ENCODE results near the gene LYPLA2.

Gene LYPLA2

DNA sequence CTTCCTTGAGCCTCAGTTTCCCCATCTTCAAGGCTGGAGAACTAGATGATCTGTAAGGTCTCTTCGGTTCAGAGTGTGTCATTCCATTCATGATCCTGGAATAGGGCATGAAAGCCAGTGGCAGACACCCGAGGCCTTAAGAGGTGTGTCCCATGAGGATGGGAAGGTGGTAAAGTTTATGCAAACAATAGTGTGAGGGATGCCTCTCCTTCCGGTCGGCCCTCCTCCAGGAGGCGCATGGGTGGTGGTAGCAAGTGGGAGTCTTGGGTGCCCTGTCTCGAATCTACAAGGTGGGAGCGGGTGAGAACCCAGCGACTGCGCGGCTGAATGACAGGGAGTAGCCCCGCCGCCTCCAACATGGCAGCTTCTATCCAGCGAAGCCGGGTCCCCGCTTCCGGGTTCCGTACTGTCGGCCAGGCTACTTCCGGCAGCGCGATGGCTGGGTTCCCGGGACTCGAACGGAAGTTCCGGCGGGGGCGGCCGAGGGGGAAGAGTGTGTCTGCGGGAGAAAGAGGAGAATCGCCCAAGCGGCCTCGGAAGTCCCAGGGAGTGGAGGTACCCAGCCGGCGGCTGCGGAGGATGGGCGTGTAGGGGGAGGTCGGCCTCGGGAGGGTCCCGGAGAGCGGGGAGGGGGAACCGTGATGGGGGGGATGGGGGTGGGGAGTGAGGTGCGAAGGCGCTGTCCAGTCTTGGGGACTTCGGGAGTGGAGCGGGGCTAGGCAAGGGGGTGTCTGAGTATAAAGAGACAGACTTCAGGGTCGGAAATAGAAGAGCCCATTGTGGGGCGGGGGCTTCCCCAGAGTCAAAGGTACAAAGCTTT lies at the start of gene LYPLA2:
Gene LYPLA2 (plus strand): TSS at position 450 of the 820 bp plus-strand sequence. CDS start 1,538 bp downstream, outside the sequence.
- peak; percentile 86 for DNase-seq

DNA sequence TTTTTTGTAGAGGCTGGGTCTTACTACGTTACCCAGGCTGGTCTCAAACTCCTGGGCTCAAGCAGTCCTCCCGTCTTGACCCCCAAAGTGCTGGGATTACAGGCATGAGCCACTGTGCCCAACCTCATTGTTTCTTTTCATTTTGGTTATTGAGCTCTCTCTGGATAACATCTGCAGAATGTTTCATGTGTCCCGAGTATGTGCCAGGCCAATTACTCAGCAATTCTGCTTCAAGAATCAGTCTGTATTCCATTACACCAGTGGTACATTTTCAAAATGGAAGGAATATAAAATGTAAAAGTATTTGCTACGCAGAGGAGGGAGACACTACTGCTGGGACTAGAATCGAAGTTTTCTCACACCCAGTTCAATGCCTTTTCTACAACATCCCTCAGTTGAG lies 49.3 kb upstream of the LYPLA2 start:
- DNase-seq = no peak

DNA sequence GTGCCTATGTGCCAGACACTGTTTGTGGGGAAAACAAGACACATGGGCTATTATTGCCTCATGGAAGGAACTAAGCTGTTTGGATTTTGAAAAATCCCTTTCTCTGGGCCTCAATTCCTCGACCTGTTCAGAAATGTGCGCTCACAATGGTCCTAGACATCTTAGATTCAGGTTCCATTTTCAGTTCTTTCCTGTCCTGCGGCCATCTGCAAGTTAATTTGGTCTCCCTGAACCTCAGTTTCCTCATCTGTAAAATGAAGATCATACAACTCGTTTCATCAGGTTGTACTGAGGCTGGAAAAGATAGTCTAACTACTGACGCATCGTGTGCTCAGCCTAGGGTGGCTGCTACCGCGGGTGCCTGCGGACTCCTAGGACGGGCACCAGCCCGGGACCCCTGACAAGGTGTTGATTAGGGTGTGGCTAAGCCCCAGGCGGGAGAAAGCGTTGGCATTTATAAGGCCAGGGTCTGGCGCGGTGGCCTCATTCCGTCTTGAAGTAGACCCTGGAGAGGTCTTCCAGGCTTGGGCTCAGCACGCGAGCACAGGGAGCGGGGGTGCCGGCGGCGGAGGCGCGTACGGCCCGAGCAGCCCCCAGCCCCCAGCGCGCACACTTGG lies 48.2 kb upstream of the LYPLA2 start:
- DNase-seq = peak; percentile 17

DNA sequence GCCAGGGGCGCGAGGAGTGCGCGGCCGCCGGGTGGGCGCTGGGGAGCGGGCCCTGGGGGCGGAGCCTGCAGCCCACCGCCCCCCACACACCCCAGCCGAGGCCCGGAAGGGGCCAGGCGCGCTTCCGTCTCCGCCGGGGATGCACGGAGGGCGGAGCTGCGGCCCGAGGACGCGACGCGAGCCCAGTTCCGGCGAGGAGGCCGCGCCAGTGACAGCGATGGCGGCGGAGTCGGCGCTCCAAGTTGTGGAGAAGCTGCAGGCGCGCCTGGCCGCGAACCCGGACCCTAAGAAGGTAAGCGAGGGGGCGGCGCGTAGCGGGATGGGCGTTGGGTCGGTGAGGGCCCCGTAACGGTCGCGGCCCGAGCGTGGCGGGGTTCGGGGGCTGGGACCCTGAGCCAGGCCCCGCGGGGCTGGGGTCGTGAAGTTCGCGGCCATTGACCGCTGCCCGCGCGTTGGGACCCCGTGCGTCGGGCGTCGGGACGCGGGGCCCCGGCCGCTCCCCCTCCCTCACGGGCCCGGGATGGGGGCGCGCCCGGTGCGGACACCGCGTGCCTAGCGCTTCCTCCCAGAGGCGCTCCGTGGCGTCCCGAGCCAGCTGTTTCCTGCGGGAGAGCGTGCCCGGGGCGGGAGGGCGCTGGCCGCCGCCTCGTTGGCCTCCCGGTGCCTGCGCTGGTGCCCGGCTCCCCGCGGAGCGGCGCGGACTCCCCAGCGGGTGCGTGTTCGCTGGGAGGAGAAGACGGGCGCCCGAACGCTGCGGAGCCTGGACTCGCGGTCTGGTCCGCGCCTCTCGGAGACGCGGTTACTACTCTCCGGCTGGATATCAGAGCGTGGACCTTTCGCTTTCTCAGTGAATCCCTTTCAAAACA lies 47.4 kb upstream of the LYPLA2 start, which contains the start of gene ELOA:
Gene ELOA (plus strand): TSS at position 185 of the 866 bp plus-strand sequence. CDS start 33 bp downstream, at position 218.
- DNase-seq = peak; percentile 73

DNA sequence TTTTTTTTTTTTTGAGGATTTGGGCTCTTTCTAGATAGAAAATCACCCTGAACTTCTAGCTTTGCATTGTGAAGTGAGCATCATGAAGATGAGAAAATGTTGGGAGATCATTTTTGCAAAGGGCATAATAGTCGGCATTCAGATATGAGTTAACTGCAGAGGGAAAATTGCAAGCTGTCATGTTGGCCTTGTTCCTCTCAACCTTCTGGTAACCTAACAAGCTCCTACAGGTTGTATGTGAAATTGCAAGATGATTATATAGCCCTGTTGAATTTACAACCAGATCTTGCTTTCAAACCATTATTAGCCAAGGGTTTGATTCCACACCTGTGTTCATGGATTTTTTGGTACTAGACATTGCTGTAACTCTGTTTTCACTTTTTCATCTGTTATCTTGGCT lies 45.4 kb upstream of the LYPLA2 start:
- no peak for DNase-seq

DNA sequence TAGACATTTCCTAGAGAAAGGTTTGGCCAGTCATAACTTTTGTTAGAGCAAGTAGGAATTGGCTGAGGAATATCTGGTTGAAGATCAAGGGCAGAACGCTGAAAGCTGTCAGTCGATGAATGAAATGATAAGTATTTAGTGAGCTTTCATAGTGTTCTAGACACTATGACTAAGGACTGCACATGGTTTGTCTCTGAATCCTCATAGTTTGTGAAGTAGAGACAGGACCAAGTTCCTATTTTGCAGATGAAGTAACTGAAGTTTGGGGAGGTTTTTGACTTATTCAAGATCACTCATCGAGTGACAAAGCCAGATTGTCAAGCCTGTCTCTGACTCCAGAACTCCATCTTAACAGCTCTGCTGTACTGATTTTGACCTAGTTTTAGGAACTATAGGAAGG lies 42.9 kb upstream of the LYPLA2 start:
- no peak for DNase-seq

DNA sequence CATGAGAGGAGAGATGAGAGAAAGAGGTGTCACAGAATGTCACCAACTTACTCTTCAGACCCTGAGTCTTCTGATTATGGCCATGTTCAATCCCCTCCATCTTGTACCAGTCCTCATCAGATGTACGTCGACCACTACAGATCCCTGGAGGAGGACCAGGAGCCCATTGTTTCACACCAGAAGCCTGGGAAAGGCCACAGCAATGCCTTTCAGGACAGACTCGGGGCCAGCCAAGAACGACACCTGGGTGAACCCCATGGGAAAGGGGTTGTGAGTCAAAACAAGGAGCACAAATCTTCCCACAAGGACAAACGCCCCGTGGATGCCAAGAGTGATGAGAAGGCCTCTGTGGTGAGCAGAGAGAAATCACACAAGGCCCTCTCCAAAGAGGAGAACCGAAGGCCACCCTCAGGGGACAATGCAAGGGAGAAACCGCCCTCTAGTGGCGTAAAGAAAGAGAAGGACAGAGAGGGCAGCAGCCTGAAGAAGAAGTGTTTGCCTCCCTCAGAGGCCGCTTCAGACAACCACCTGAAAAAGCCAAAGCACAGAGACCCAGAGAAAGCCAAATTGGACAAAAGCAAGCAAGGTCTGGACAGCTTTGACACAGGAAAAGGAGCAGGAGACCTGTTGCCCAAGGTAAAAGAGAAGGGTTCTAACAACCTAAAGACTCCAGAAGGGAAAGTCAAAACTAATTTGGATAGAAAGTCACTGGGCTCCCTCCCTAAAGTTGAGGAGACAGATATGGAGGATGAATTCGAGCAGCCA lies 39.7 kb upstream of the LYPLA2 start:
- peak; percentile 24 for DNase-seq

DNA sequence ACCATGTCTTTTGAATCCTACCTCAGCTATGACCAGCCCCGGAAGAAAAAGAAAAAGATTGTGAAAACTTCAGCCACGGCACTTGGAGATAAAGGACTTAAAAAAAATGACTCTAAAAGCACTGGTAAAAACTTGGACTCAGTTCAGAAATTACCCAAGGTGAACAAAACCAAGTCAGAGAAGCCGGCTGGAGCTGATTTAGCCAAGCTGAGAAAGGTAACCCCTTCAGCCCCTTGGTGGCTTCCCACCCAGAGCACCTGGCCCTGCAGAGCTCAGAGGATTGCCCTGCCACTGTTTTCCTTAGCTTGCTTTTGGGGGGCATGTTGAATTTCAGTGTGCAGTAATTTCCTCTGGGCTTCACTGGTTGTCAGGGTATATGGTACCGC lies 39.1 kb upstream of the LYPLA2 start:
- no peak for DNase-seq

DNA sequence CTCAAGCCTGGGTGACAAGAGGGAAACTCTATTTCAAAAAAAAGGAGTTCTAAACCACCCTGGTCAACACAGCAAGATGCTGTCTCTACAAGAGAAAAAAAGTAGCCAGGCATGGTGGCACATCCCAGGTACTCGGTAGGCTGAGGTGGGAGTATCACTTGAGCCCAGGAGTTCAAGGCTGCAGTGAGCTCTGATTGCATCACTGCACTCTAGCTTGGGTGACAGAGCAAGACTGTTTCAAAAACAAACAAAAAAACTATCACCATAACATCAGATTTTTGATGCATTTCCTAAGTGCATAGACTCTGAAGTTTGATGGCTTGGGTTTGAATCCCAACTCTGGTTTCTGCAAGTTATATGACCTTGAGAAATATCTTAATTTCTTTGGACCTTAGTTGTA lies 38.0 kb upstream of the LYPLA2 start:
- no peak for DNase-seq

DNA sequence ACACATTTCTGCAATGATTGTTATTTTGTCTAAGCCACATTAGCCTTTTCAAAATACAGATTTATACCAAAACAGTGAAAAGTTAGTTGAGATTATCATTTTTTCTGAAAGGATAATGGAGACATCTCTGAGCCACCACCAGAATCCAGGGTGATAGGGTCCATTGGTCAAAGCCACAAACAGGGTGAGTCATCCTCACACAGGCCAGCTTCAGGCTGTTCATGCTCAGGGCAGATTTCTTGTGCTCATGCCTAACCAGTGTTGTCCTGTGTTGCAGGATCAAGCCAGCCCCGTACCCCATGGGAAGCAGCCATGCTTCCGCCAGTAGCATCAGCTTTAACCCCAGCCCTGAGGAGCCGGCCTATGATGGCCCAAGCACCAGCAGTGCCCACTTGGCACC lies 34.3 kb upstream of the LYPLA2 start:
- DNase-seq = no peak

DNA sequence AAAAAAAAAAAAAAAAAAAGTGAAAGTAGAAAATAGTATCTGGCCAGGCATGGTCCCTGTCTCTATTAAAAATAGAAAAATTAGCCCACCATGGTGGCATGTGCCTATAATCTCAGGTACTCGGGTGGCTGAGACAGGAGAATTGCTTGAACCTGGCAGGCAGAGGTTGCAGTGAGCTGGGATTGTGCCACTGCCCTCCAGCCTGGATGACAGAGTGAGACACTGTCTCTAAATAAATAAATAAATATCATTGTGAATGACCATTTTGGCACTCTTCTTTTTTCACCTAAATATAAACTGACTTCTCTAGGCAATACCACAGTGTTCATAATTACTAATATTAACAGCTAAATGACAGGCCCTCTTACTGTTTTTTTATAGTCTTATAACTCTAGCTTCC lies 33.1 kb upstream of the LYPLA2 start:
- no peak for DNase-seq

DNA sequence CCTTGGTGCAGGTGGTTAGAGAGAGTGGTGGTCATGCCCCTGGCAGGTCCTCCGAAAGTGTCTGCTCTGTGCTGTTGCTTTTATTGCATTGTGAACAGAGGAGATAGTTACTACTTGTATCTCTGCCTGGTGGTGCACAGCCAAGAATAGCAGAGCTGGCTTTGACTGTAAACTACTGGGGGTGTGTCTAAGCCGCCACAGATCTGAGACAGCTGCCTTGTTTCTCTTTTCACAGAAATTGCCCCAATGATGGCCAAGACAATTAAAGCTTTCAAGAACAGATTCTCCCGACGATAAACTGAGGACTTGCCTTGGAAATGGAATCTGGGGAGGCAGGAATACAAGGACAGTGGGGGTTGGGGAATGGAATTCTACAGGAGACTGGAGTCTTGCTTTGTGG lies 31.7 kb upstream of the LYPLA2 start:
- no peak for DNase-seq

DNA sequence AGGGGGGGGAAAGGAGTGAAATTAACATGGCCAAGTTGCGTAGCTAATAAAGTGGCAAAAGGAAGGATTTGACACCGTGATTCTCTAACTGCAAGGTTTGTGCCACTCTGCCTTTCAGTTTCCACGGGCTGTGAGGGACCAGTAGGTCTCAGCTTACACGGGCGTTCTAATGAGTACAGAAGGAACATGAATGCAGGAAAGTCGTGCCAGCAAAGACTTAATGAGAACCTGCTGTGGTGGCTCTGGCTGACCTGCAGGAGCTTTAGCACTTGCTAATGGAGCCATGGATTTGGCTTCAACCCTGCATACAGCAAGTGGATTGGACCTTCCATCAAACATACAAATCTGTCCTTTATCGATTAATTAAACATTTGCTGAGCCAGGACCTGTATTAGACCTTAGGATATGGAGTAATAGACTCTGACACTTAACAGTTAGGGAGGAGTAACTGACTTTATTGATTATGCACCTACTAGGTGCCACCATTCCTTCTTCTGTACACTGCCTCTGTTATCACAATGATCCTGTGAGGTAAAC lies 27.8 kb upstream of the LYPLA2 start:
- DNase-seq = no peak

DNA sequence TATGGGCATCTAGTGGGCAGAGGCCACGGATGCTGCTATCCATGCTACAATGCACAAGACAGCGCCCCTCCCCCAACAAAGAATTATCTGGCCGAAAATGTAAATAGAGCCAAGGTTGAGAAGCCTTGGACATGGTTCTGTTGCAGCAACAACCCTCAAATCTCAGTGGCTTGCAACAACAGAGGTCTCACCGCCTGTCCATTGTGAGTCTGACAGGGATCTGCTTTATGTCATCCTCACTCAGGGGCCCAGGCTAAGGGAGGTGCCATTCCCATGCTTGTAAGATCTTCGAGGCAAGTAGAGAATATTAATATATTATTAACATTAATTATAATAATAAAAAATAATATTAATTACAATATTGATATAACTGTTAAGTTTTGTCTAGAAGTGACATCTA lies 22.2 kb upstream of the LYPLA2 start:
- DNase-seq = no peak

DNA sequence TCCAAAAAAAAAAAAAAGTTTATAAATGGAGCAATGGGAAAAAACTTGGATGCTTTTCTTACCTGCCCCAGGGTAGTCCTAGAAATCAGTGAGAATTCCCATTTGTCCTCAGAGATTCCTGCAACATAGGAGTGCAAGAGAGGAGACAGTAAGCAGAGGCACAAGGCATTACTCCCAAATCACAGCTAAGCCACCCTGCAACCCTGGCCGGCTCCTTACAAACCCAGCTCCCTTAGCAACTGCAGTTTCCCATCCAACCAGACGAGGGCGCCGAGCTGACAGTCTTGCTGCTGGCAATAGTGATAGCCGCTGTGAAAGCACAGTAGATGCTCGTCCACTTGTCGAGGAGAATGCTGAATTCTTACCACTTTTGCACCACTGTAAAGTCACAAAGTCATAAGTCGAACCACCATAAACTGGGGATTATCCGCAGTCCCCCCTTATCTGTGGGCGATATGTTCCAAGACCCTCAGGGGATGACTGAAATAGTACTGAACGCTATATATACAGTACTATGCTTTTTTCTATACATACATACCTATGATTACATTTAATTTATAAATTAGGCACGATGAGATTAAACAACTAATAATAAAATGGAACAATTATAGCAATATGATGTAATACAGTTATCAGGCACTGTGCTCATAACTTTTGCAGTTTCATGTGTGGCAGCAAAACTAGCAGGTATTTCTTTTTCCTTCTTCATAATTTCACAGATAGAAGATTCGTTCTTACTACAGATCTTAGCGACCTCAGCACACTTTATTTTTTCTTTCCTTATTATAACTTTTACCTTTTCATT lies 18.7 kb upstream of the LYPLA2 start:
- peak; percentile 79 for DNase-seq

DNA sequence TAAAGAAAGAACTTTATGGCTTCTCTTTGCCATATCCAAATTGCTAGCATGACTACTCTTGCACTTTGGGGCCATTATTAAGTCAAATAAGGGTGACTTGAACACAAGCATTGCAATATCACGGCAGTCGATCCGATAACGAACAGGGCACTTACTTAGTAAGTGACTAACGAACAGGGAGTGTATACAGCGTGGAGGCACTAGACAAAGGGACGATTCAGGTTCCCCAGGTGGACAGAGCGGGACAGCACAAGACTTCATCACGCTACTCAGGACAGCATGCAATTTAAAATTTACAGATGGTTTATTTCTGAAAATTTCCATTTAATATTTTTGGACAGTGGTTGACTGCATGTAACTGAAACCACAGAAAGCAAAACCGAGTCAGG lies 18.1 kb upstream of the LYPLA2 start:
- DNase-seq = no peak

DNA sequence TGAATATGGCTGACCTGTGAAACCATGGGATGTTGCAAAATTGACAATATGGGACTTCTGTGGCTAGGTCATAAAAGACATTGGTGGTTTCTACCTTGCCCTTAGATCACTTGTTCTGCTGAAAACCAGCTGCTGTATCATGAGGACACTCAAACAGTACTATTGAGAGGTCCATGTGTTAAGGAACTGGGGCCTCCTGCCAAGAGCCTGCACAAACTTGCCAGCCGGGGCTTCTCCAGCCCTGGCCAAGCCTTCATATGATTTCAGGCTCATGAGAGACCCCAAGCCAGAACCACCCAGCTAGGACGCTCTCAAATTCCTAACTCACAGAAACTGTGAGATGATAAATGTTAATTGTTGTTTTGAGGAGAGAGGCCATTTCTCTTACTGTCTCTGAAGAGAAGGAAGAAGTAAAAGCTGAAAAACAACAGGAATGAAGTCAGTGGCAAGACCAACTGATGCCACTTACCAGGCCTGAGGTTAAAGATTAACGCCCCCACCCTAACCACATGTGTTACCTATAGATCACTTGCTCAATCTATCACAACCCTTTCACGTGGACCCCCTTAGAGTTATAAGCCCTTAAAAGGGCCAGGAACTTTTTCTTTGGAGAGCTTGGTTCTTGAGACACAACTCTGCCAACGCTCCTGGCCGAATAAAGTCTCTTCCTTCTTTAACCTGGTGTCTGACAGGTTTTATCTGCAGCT lies 16.6 kb upstream of the LYPLA2 start:
- DNase-seq = no peak

DNA sequence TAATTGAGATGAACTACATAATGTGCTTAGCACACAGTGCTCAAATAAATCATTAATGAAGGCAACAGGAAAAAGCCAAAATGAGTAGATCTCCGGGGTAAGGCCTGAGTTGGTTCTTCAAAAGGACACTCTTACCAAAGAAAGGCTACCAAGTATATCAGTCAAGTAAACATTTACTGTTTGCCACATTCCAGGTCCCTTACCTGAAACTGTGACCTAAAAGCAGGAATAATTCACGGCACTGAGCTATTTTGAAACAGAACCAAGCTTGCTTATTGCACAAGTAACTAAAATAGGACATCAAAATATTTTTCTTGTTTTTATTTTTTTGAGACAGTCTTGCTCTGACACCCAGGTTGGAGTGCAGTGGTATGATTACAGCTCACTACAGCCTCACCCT lies 14.7 kb upstream of the LYPLA2 start:
- DNase-seq = no peak

DNA sequence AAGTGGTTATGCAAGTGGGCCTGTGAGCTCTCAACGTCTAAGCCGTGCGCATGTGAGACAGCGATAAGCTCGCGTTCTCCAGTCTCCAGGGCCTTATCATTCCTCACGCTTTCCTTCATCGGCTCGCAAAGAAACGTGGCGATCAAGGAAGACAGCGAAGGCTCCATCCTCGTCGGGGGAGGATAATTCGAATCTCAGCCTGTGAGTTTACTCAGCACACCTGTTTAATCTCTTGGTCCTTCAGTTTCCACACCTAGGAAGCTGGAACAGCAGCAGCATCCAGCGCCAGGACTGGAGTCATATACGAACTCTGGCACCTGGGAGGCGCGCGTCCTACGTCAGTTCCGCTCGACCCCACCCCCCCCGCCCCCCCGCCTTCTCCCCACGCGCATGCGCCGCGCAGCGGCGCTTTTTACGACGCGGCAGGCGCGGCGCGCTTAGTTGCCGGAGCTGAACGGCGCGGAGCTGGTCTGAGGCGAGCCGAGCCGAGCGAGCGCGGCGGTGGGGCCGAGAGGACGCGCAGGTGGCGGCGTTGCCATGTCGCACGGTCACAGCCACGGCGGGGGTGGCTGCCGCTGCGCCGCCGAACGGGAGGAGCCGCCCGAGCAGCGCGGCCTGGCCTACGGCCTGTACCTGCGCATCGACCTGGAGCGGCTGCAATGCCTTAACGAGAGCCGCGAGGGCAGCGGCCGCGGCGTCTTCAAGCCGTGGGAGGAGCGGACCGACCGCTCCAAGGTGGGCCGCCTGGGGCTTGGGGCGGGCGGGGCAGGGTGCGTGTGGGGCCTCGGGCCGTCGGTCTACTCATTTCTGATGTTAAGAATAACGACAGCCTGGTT lies 12.7 kb upstream of the LYPLA2 start, which contains the start of gene PITHD1:
Gene PITHD1 (plus strand): TSS at position 440 of the 836 bp plus-strand sequence. CDS start 98 bp downstream, at position 538.
- DNase-seq = peak; percentile 85
